Upper lobe of right lung (tissue), 1 donor: ENCODE data around the gene DNM1. TPM values are rescaled to one million over a fixed set of nuclear protein-coding genes. Genes with fewer than 3 reads are reported as not detected.

Experiments used
- ATAC-seq: fragments of 200-7000 bp; cut with Tn5 transposase; one replicate; pipeline ENCODE4 v1.9.1; 2020; ENCODE audit warnings: mild to moderate bottlenecking, moderate library complexity
- DNase-seq: peaks from one replicate; pipeline ENCODE4 v3.0.0-alpha.2; 2020
- H3K27ac ChIP-seq: fragments of 200-600 bp; one replicate; pipeline ENCODE4 v1.8.0; 2022
- H3K27me3 ChIP-seq: fragments of 200-600 bp; one replicate; pipeline ENCODE4 v1.8.0; 2022; ENCODE audit warnings: mild to moderate bottlenecking
- H3K36me3 ChIP-seq: fragments of 200-600 bp; one replicate; pipeline ENCODE4 v1.8.0; 2022
- H3K4me1 ChIP-seq: fragments of 200-600 bp; one replicate; pipeline ENCODE4 v1.8.0; 2022
- H3K4me3 ChIP-seq: fragments of 200-600 bp; one replicate; pipeline ENCODE4 v1.8.0; 2022; ENCODE audit warnings: mild to moderate bottlenecking
- H3K9me3 ChIP-seq: fragments of 200-600 bp; one replicate; pipeline ENCODE4 v1.8.0; 2022
- CTCF ChIP-seq: fragments of 200-600 bp; IDR thresholded peaks from one replicate; pipeline ENCODE4 v1.8.0; 2022; ENCODE audit warnings: antibody characterized with exemption
- intact Hi-C: fragments of 100-400 bp; cut with DNase I; formaldehyde crosslinking; loops from one replicate; pipeline ENCODE4 v1.11.0; 2022
- total RNA-seq: library from RNA; stranded (reverse); fragmentation: NEBNext Ultra II Directional; extraction: Animal tissue kit (Norgen Biotek cat#: 25700); gene quantifications from one replicate; pipeline ENCODE4 v1.2.1, GENCODE V29; 2021
- donor health status: DM: no; HTN: yes; CAD: no; lungs with severe emphysema.

Gene DNM1
- total RNA-seq, 1 donor from 2014 or later = 5.2 TPM

- ATAC-seq (no peak), DNase-seq (no peak)
- H3K4me3 ChIP-seq = no peak overlapping the region
- no peak for TF ChIP-seq CTCF
- intact Hi-C loops = no loop called here
- H3K4me1 ChIP-seq = no peaks in the 10 kb centered on the region
- H3K9me3 ChIP-seq = no peaks in the 10 kb centered on the region
- no peaks in the 10 kb centered on the region for H3K27me3 ChIP-seq
- H3K27ac ChIP-seq = no peak overlapping the region
- H3K36me3 ChIP-seq = peaks cover 79% of the 10 kb centered on the region
Measured at GRCh38 chr9:128174062-128174461, 29.1 kb upstream of the DNM1 start.

GRCh38 chr9:128175102-128175563, 28.0 kb upstream of the DNM1 start:
- intact Hi-C loops = no loop called here
- H3K4me3 ChIP-seq = no peak overlapping the region
- TF ChIP-seq CTCF = no peak
- H3K4me1 ChIP-seq = no peaks in the 10 kb centered on the region
- no peaks in the 10 kb centered on the region for H3K27me3 ChIP-seq
- ATAC-seq (no peak), DNase-seq (no peak)
- H3K9me3 ChIP-seq = no peaks in the 10 kb centered on the region
- H3K27ac ChIP-seq = no peak overlapping the region
- H3K36me3 ChIP-seq = peaks cover 79% of the 10 kb centered on the region

- TF ChIP-seq CTCF = no peak
- Histone ChIP-seq H3K4me1 (no peaks in the 10 kb centered on the region), H3K27ac (no peak overlapping the region), H3K27me3 (no peaks in the 10 kb centered on the region), H3K36me3 (peaks cover 81% of the 10 kb centered on the region), H3K4me3 (no peak overlapping the region), H3K9me3 (no peaks in the 10 kb centered on the region)
- DNase-seq (no peak), ATAC-seq (no peak)
- intact Hi-C loops = no loop called here
Measured at GRCh38 chr9:128175726-128176125, 27.5 kb upstream of the DNM1 start.

GRCh38 chr9:128178806-128179431, 24.3 kb upstream of the DNM1 start:
- no peaks in the 10 kb centered on the region for H3K27me3 ChIP-seq
- H3K9me3 ChIP-seq = no peaks in the 10 kb centered on the region
- H3K27ac ChIP-seq = no peak overlapping the region
- intact Hi-C loops = no loop called here
- DNase-seq (no peak), ATAC-seq (no peak)
- H3K36me3 ChIP-seq = peaks cover 89% of the 10 kb centered on the region
- H3K4me1 ChIP-seq = no peaks in the 10 kb centered on the region
- no peak for TF ChIP-seq CTCF
- H3K4me3 ChIP-seq = no peak overlapping the region

- DNase-seq = no peak
- H3K4me1 ChIP-seq = no peaks in the 10 kb centered on the region
- H3K36me3 ChIP-seq = peaks cover 89% of the 10 kb centered on the region
- H3K27ac ChIP-seq = no peak overlapping the region
- intact Hi-C loops = no loop called here
- H3K9me3 ChIP-seq = no peaks in the 10 kb centered on the region
- TF ChIP-seq CTCF = no peak
- H3K27me3 ChIP-seq = no peaks in the 10 kb centered on the region
- no peak overlapping the region for H3K4me3 ChIP-seq
- no peak for ATAC-seq
Measured at GRCh38 chr9:128180001-128180400, 23.2 kb upstream of the DNM1 start.

- no peak for TF ChIP-seq CTCF
Measured at GRCh38 chr9:128180447-128180846, 22.7 kb upstream of the DNM1 start.

More at GRCh38 chr9:128180447-128180846, 22.7 kb upstream of the DNM1 start:
- H3K9me3 ChIP-seq = no peaks in the 10 kb centered on the region
- H3K27me3 ChIP-seq = no peaks in the 10 kb centered on the region
- H3K4me3 ChIP-seq = no peak overlapping the region
- intact Hi-C loops = no loop called here
- H3K36me3 ChIP-seq = peaks cover 89% of the 10 kb centered on the region
- H3K4me1 ChIP-seq = no peaks in the 10 kb centered on the region
- no peak overlapping the region for H3K27ac ChIP-seq
- ATAC-seq = no peak
- no peak for DNase-seq
